HG03175 (cell line): Measurements from ENCODE around the gene CTU2.

Source experiments
- ATAC-seq: cut with Tn5 transposase; IDR thresholded peaks from one replicate; pipeline ENCODE4 v1.9.1; 2021; ENCODE audit warnings: mild to moderate bottlenecking, moderate library complexity; ENCODE audit not compliant: unreplicated experiment

CTU2 gene

GRCh38 chr16:88713568-88714419 lies 7.5 kb downstream of the CTU2 start:
- ATAC-seq: no peak

DNA sequence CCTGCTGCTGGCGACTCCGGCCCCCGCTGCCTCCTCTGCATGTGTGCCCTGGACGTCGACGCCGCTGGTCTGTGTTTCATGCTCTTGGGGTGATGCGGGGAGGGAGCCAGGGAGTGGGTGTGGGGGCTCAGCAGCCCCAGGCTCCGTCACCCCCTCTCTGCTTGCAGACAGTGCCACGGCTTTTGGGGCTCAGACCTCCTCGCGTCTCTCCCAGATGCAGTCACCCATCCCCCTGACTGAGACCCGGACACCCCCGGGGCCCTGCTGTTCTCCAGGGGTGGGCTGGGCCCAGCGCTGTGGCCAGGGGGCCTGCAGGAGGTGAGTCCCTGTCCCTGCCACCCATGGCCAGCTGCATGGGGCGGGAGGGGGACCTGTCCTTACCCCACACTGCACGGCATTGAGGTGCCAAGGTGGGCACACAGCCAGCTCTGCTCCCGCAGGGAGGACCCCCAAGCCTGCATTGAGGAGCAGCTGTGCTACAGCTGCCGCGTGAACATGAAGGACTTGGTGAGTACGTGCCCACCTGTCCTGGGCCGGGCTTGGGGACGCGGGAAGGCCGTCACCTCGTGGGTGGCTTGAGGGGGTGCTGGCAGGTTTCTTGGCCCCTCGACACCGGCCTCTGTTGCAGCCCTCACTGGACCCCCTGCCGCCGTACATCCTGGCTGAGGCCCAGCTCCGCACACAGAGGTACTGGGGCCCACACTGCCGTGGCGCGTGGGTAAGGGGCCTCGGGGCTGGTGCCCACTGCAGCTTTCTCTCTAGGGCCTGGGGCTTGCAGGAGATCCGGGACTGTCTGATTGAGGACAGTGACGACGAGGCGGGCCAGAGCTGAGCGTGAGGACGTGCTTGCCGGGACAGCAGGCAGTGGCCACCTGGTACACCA lies 8.4 kb downstream of the CTU2 start:
- ATAC-seq: no peak

GRCh38 chr16:88715312-88716190 lies 9.2 kb downstream of the CTU2 start:
- no peak for ATAC-seq

- no peak for ATAC-seq
Observed at GRCh38 chr16:88716201-88716600, 9.9 kb downstream of the CTU2 start.

DNA sequence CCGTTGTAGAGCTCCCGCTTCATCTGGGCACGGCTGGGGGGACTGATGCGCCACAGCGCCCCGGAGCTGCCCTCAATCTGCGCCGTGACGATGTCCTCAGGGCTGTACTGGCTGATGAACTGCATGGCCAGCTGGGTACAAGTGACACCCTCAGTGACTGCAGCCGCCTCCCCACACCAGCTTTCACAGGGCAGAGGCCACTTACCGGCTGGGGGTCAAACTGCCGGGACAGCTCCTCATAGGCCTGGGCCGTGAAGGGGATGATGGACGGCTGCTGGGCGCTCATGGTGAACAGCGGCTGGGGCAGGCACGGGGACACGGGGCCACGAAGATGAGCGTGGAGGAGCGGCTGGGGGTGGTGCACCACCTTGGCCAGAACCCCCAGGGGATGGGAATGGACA lies 10.3 kb downstream of the CTU2 start:
- no peak for ATAC-seq

DNA sequence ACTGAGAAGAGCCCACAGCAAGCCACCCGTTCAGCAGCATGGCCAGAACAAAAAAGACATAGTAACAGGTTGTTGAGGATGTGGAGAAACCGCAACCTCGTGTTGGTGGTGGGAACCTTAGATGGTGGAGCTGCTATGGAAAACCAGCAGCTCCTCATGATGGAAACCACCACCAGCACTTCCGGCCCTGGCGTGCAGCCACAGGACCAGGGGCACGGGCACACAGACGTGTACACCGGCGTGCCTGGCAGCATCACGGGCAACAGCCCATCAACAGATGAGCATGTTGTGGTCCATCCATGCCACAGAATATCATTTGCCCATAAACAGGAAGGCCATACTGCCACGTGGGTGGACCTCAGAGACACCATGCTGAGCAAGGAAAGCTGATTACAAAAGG lies 11.9 kb downstream of the CTU2 start:
- no peak for ATAC-seq

DNA sequence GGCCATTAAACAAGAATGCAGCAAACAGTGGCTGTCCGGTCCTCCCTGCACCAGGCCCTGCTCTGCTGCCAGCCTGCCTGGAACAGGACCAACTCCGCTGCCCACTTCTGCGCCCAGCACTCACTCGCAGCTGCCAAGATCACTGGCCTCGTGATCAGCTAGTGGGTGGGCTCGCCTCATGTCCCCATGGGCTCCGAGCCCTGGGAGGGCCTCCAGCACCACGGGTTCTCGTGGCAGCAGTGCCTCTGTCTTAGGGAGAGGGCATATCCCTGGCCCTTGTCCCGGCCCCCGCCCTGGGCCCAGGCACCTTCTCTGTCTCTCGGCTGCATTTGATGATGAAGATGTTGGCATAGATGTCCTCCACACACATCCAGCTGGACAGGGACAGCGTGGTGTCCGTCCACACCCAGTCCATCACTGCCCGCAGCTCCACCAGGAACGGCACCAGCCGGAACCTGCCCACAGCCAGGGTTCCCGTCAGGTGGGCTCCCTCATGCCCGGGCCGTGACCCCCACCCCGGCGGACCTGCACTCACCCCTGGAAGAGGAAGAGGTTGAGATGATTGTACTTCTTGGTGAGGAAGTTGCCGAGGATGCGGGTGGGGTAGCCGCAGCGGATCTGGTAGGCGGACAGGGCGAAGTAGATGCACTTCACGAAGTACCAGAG lies 13.1 kb downstream of the CTU2 start:
- no peak for ATAC-seq

DNA sequence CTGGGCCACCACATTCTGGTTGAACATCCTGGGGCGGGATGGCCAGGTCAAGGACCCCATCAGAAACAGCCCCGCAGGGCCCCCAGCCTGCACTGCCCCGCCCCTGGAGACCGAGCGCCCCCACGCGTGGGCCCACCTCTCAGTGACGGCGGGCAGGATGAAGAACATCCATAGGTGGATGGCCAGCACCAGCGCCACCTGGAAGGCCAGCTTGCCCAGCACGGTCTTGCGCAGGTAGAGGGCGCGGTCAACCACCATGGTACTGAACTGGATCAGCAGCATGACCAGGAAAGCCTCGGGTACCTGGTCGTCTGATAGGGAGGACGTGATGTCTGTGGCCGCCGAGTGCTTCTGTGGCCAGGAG lies 13.6 kb downstream of the CTU2 start:
- no peak for ATAC-seq

DNA sequence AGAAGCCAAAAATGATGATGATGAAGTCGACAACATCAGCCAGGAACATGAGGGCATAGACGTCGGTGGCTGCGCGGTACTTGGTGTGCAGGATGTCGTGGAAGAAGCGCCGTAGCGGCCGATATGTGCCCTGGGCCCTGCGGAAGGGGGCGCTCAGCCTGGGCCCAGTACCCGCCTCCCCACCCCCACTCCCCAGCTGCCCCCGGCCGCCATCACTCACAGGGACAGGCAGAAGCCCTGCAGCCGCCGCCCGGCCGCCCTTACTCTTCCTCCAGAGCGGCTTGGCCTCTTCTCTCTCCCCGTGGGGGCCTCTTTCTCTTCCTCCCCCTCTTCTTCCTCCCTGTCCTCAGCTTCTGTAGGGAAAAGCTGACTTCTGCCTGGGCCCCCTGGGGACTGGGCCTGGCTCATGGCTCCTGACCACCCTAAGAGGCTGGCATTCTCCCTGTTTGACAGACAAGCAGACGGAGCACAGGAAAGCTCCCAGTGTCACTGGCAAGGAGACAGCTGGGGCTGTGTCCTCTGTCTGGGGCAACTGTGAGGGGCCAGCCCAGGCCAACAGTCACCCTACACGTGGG lies 14.2 kb downstream of the CTU2 start:
- no peak for ATAC-seq

DNA sequence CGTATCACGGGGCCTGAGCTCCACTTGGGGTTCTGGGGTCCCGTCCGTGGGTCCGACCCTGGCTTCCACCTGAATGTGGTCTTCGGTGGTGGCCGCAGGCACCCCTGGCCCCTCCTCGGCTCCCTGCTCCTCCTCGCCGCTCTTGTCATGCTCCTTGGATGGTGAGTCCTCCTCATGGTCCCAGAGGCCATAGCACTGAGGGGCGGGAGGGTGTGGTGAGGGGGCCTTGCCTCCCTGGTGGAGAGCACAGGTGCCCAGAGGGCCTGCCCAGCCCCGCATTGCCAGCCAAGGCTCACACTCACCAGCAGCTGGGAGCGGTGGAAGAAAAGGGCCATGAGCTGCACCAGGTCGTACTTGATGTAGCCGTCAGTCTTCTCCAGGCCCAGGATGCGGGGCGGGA lies 14.9 kb downstream of the CTU2 start:
- ATAC-seq: no peak

DNA sequence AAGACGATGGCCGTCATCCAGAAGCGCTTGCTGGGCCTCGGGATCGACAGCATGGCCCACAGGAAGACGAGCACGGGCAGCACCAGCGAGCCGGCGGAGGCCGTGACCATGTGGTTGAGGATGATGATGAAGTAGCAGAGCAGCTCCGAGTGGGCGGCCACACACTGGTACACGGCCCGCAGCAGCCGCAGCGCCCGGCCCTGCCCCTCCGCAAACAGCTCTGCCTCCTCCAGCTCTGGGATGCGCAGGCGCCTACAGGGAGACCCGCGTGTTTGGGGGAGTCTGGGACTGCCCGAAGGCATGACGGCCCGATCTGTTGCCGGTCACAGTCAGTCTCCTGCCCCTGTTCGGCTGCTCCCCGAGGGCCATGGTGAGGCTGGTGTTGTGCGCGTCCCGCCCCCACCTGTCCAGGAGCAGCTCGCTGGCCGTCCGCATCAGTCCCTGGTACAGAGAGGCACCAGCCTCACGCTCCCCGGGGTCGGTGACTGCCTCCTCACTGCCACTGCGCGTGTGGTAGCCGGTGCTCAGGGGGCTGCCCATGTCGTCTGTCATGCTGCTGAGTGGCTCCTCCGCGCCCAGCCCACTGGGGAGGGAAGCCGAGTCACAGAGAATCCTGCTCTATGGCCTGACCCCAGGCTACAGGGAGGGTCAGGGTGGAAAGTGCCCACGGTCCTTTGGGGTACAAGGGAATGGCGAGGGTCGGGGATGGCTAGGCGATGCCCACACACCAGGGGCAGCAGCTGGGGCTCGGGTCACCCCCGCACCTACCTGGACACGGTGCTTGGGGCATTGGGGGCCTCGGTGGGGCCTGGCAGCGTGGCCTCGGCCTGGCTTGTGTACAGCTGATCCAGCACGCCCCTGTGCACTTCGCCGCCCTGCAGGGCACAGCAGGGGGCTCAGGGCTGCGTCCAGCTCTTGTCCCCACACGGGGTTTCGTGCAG lies 15.8 kb downstream of the CTU2 start:
- no peak for ATAC-seq

- no peak for ATAC-seq
Observed at GRCh38 chr16:88722784-88723506, 16.6 kb downstream of the CTU2 start.

GRCh38 chr16:88723507-88723887 lies 17.2 kb downstream of the CTU2 start:
- no peak for ATAC-seq

GRCh38 chr16:88723911-88724310 lies 17.6 kb downstream of the CTU2 start:
- ATAC-seq: no peak

- no peak for ATAC-seq
Observed at GRCh38 chr16:88724855-88725555, 18.7 kb downstream of the CTU2 start.

DNA sequence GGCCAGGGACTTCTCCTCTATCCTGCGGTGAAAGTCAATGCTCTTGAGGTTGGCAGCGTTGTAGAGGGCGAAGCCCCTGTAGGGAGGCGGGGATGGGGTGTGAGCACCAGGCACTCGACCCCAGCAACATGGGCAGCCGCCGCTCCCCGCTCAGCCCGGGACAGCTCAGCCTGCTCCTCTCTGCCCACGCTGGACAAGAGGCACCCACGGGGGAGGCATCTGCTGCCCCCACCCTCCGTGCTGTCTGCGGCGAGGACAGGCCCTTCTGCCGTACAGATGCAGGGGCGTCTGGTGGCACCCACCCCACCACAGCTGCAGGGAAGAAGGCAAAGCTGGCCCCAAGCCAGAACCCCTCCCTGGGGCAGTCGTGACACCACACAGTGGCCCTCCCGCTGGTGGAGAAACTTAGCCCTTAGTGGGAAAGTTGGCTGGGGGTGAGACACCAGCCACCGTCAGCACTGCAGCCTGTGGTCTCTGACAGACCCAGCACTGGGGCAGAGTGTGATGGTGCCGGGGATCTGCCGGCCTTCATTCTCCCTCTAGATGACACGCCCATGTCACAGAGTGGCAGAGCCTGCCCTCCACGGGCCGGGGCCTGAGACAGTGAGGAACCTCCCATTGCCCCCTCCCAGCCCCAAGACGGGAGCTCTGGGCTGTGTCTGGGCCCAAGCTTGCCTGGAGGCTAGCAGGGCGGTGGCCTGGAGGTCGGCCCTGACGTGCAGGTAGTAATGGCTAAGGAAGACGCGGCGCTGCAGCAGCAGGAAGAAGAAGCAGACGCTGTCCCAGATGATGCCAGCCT lies 19.5 kb downstream of the CTU2 start:
- ATAC-seq: no peak

DNA sequence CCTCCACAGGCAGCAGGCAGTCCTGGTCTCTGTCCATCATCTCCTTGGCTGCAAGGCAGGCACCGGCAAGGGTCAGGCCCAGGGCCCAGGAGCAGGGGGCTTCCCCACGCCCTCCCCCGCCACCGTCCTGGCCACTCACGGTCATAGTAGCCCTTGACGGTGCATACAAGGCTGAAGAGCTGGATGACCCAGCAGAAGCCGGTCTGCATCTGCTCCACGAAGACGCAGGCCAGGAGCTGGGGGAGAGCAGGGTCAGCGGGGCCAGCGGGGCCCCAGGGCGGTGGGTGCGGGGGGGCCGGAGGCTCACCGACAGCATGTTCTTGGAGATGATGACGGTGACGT lies 20.1 kb downstream of the CTU2 start:
- ATAC-seq: no peak
